B cell (primary cell): ENCODE results near the gene CCL23.

ENCODE experiments used
- CTCF ChIP-seq: fragments of 200-600 bp; IDR thresholded peaks from one replicate; pipeline ENCODE4 v1.8.0; 2022; ENCODE audit warnings: antibody characterized with exemption, mild to moderate bottlenecking
- EZH2 ChIP-seq: IDR thresholded peaks from 2 replicates; pipeline ENCODE4 v1.6.1; 2012; ENCODE audit warnings: borderline replicate concordance, low read depth, mild to moderate bottlenecking, moderate library complexity, low read length; ENCODE audit not compliant: insufficient read depth, poor library complexity, severe bottlenecking

GRCh38 chr17:36002631-36003030 is 15.1 kb downstream of the CCL23 start:
- TF ChIP-seq CTCF (no peak), EZH2 (no peak)
